ENCODE results near the gene MFAP3. TPM values are rescaled to one million over a fixed set of nuclear protein-coding genes. Genes with fewer than 3 reads are reported as not detected.
"Not testable (repeated sequence)": the region's sequence is repeated elsewhere in the genome, so short reads cannot be mapped to it uniquely, and the experiment has no call there.

MFAP3 gene
- total and polyA plus RNA-seq, 2 donors (not counting 1 experiment from before 2014, with no cell fraction given): 4.8 to 27.1 TPM

DNA sequence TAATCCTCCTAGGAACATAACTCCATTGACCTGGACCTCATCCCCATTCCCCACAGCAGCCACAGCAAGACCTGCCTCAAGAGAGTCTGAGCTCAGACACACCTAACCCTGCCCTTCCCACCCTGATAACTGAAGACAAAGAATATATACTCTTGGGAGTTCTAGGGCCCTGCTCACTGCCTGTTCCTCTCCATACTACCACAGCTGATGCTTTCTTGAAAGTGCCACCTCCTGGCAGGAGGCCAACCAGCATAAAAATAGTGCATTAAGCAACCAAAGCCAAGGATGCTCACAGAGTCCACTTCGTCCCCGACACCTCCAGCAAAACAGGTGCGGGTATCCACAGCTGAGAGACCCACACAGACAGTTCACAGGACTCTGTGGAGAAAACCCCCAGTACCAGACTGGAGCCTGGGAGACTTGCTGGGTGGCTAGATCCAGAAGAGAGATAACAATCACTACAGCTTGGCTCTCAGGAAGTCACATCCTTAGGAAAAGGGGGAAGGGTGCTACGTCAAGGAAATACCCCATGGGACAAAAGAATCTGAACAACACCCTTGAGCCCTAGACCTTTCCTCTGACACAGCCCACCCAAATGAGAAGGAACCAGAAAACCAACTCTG, 23.6 kb upstream of the MFAP3 start:
- no peak overlapping the region for H3K9ac ChIP-seq (ENCODE audit: low read length)
- no peak for ATAC-seq (ENCODE audit: low read depth)
- H2AFZ ChIP-seq (ENCODE audit: insufficient read depth, low read depth, low read length, poor library complexity, severe bottlenecking): no peak overlapping the region
- TF ChIP-seq EZH2 (IDR thresholded peaks at IDR 0.05; ENCODE audit: borderline replicate concordance, insufficient read depth, low read depth, low read length, poor library complexity, severe bottlenecking): no peak
- TF ChIP-seq, protein P1, sequence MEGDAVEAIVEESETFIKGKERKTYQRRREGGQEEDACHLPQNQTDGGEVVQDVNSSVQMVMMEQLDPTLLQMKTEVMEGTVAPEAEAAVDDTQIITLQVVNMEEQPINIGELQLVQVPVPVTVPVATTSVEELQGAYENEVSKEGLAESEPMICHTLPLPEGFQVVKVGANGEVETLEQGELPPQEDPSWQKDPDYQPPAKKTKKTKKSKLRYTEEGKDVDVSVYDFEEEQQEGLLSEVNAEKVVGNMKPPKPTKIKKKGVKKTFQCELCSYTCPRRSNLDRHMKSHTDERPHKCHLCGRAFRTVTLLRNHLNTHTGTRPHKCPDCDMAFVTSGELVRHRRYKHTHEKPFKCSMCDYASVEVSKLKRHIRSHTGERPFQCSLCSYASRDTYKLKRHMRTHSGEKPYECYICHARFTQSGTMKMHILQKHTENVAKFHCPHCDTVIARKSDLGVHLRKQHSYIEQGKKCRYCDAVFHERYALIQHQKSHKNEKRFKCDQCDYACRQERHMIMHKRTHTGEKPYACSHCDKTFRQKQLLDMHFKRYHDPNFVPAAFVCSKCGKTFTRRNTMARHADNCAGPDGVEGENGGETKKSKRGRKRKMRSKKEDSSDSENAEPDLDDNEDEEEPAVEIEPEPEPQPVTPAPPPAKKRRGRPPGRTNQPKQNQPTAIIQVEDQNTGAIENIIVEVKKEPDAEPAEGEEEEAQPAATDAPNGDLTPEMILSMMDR (IDR thresholded peaks at IDR 0.05): no peak
- DNase-seq: no peak
- H3K36me3 ChIP-seq (replicated peaks in 1 of 2; ENCODE audit: control extremely low read depth in 1 of 2, control insufficient read depth in 1 of 2, extremely low read depth in 1 of 2, insufficient read depth in 2 of 2, low read length in 1 of 2): peaks cover 16 to 31% of the 10 kb centered on the region in 2 experiments
- intact Hi-C loops (cut with micrococcal nuclease): no loop called here
- no peaks in the 10 kb centered on the region for H3K27me3 ChIP-seq (replicated peaks in 1 of 4; ENCODE audit: control extremely low read depth in 1 of 4, control insufficient read depth in 3 of 4, insufficient read depth in 4 of 4, low read length in 3 of 4)
- H3K4me3 ChIP-seq (ENCODE audit: control extremely low read depth in 1 of 5, extremely low read depth in 1 of 5, insufficient read depth in 1 of 5, low read depth in 2 of 5, low read length in 4 of 5): no peak overlapping the region
- ChIA-PET POLR2A (no interaction called here), CTCF (no interaction called here)
- peaks cover 12% of the 10 kb centered on the region for H3K4me1 Mint-ChIP-seq
- peaks cover 14% of the 10 kb centered on the region for H3K79me2 ChIP-seq (ENCODE audit: control insufficient read depth, insufficient read depth, low read length)
- H3K4me2 ChIP-seq (replicated peaks; ENCODE audit: low read depth, low read length, poor library complexity, severe bottlenecking): no peak overlapping the region
- H3K27me3 Mint-ChIP-seq: no peaks in the 10 kb centered on the region
- H3K9me3 Mint-ChIP-seq (ENCODE audit: insufficient read depth): no peaks in the 10 kb centered on the region
- no peaks in the 10 kb centered on the region for H4K20me1 ChIP-seq (ENCODE audit: control insufficient read depth, insufficient read depth, low read length, poor library complexity, severe bottlenecking)
- 88% methylated on average over 4 of the region's 4 CpGs for WGBS (ENCODE audit: insufficient coverage)
- no peak overlapping the region for H3K4me3 Mint-ChIP-seq
- H3K9me3 ChIP-seq (ENCODE audit: control extremely low read depth in 1 of 3, control insufficient read depth in 2 of 3, insufficient read depth in 1 of 3, low read length in 2 of 3): peaks cover 0 to 6% (median 0%) of the 10 kb centered on the region in 3 donors
- no peak overlapping the region for H3K27ac ChIP-seq (ENCODE audit: low read length in 2 of 2)
- no peaks in the 10 kb centered on the region for H3K4me1 ChIP-seq (ENCODE audit: control insufficient read depth in 2 of 2, insufficient read depth in 2 of 2, low read length in 2 of 2)
- no peak overlapping the region for H3K27ac Mint-ChIP-seq

DNA sequence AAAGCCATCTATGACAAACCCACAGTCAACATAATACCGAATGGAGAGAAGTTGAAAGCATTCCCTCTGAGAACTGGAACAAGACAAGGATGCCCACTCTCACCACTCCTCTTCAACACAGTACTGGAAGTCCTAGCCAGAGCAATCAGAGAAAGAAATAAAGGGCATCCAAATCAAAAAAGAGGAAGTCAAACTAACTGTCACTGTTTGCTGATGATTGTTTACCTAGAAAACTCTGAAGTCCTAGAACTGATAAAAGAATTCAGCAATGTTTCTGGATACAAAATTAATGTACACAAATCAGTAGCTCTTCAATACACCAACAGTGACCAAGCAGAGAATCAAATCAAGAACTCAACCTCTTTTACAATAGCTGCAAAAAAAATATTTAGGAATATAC, 19.8 kb upstream of the MFAP3 start:
- DNase-seq; H2AFZ ChIP-seq (ENCODE audit: insufficient read depth, low read depth, low read length, poor library complexity, severe bottlenecking); H3K4me2 ChIP-seq (replicated peaks; ENCODE audit: low read depth, low read length, poor library complexity, severe bottlenecking); H3K4me1 ChIP-seq (ENCODE audit: control insufficient read depth in 2 of 2, insufficient read depth in 2 of 2, low read length in 2 of 2); intact Hi-C loops (cut with micrococcal nuclease); H3K9ac ChIP-seq (ENCODE audit: low read length); CTCF ChIA-PET; H3K27ac Mint-ChIP-seq; H3K4me3 Mint-ChIP-seq; H3K9me3 Mint-ChIP-seq (ENCODE audit: insufficient read depth); H3K9me3 ChIP-seq (ENCODE audit: control extremely low read depth in 1 of 3, control insufficient read depth in 2 of 3, insufficient read depth in 1 of 3, low read length in 2 of 3); H3K27me3 ChIP-seq (replicated peaks in 1 of 4; ENCODE audit: control extremely low read depth in 1 of 4, control insufficient read depth in 3 of 4, insufficient read depth in 4 of 4, low read length in 3 of 4); ATAC-seq (ENCODE audit: low read depth); H3K4me3 ChIP-seq (ENCODE audit: control extremely low read depth in 1 of 5, extremely low read depth in 1 of 5, insufficient read depth in 1 of 5, low read depth in 2 of 5, low read length in 4 of 5); POLR2A ChIA-PET; H3K27ac ChIP-seq (ENCODE audit: low read length in 2 of 2); H3K27me3 Mint-ChIP-seq; H4K20me1 ChIP-seq (ENCODE audit: control insufficient read depth, insufficient read depth, low read length, poor library complexity, severe bottlenecking): not testable (repeated sequence)
- peaks cover 14% of the 10 kb centered on the region for H3K79me2 ChIP-seq (ENCODE audit: control insufficient read depth, insufficient read depth, low read length)
- H3K36me3 ChIP-seq (replicated peaks in 1 of 2; ENCODE audit: control extremely low read depth in 1 of 2, control insufficient read depth in 1 of 2, extremely low read depth in 1 of 2, insufficient read depth in 2 of 2, low read length in 1 of 2): peaks cover 8 to 21% of the 10 kb centered on the region in 2 experiments
- peaks cover 13% of the 10 kb centered on the region for H3K4me1 Mint-ChIP-seq
- WGBS (ENCODE audit: insufficient coverage): 100% methylated on average over 1 of the region's 1 CpG
